HTERT RPE-1 (cell line): ENCODE data around the gene RASSF6.
"Not testable (repeated sequence)": the region's sequence is repeated elsewhere in the genome, so short reads cannot be mapped to it uniquely, and the experiment has no call there.

Experiments used
- in situ Hi-C: fragments of 300-500 bp; cut with MboI; formaldehyde crosslinking; loops from 4 replicates; pipeline ENCODE4 v1.14.3; 2020; ENCODE audit warnings: low sequenced_read_pairs

The RASSF6 gene

DNA sequence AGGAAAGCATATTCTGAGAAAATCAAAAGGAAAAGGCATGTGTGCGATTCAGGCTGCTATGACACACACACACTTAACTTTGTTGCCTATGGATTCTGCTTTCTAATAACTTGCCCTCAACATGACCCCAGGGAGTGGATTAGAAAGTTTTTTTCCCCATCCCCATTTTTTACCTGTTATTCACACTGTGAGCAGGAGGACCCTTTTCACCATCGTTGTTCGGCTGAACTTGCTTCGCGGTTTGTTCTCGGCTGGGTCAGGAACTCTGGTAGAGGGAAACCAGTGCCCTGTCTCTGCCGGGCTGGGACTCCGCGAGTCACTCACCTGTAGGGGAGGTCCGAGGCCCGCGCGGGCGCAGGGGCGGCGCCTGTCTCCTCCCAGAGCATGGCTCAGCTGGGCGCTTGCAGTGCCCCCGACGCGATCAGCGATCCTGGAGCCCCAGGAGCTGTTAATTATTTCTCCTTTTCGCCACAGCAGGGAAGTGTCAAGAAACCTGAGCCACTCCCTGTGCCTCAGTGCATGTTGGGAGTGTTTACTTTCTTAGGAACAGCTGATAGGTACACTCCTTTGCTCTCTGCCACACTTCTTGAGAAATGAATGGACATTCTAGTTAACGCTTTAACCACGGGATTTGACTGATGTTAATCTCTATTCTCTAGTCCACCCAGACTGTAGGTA is at the start of gene RASSF6:
Gene RASSF6, minus strand, starts transcription at position 322 of the 678 bp plus-strand sequence. CDS start 8,641 bp downstream, outside the sequence.
- in situ Hi-C loops: no loop called here

- in situ Hi-C loops: no loop called here
Measured at GRCh38 chr4:73669410-73670183, 49.4 kb upstream of the RASSF6 start.

- in situ Hi-C loops: no loop called here
Measured at GRCh38 chr4:73668782-73669201, 48.6 kb upstream of the RASSF6 start.

GRCh38 chr4:73665924-73666323 is 45.7 kb upstream of the RASSF6 start:
- in situ Hi-C loops: not testable (repeated sequence)

DNA sequence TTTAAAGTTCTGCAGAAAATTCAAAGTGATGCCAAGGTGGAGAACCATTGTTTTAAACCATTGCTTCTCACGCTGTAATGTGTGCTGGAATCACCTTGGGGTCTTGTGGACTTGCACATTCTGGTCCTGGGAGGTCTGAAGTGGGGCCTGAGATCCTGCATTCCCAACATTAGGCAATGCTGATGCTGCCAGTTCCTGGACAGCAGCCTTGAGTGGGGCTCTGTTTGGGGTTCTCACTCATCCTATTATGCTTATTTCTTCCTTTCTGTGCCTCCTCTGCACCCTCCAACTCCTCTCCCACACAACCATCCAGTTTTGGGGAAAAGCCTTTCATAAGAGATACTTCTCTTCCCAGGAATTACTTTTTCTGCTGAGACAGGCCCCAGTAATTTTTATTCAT is 44.2 kb upstream of the RASSF6 start:
- in situ Hi-C loops: no loop called here

DNA sequence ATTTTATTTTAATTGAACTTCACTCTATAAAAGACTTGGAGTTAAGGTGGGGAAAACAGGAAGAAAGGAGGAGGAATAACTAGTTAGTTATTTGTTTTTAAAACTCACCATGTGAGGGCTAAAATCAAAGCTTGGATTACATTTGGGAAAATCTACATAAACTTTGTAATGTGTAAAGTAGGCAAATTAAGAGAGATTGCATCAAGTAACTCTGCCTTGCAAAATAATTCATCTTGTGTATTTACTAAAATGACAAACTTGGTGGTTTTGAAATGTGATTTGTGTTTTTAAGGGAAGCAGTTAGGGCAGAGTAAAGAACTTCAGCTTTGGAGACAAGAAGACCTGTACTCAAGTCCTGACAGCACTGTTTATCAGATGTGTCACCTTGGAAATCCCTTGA is 43.3 kb upstream of the RASSF6 start:
- in situ Hi-C loops: no loop called here

- in situ Hi-C loops: no loop called here
Measured at GRCh38 chr4:73662709-73663546, 42.7 kb upstream of the RASSF6 start.

GRCh38 chr4:73661646-73662119 is 41.4 kb upstream of the RASSF6 start:
- in situ Hi-C loops: no loop called here

DNA sequence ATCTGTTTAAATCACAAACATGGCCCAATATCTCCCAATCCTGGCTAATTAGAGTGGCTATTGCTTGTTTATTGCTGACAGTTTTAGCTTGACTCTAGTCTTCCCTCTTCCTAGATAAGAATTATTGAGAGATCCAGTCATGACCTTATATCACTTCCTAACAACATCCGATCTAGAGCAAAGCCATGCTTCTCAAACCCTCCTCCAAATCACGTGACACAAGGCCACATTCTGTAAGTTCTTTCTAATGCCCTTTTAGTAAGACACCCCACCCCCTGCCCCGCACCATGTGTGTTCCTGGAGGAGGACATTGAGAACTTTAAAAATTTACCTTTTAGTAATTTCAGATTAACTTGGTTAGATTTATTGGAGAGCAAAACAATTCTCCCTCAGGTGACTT is 40.6 kb upstream of the RASSF6 start:
- in situ Hi-C loops: no loop called here

GRCh38 chr4:73653695-73654106 is 33.5 kb upstream of the RASSF6 start:
- in situ Hi-C loops: no loop called here

GRCh38 chr4:73650250-73650649 is 30.0 kb upstream of the RASSF6 start:
- in situ Hi-C loops: no loop called here

DNA sequence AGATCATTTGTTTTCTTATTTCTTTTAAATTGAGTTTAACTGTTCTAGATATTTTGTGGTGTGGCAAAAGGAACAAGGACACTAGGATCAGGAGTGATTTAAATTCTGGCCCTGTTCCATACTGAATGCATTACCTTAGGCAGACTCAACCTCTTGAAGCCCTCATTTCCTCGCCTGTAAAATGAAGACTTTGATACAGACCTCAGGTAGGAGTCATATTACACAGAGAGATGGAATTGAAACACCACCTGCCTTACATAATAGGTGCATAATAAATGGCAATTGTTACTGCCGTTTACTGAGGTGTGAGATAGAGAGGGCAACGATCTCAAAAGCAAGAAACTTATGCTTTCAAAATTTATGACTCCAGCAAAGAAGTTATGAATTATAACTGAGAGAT is 28.2 kb upstream of the RASSF6 start:
- in situ Hi-C loops: no loop called here

DNA sequence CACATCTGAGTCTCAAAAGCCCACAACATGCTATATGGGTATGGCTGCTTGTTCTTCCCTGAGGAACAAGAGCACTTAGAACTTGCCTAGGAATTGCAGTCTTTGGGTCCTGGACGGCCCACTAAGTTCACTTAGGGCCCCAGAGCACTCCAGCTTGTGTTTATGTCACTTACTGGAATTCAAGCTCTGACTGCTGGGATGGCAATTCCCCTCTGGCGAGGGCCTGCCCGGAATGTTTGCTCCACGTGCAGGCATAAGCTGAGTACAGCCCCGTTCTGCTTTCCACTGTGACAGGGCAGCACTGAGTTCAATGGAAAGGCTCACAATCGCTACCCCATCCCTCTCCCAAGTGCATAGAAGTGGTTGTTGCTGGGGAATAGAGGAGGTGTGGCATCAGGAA is 25.9 kb upstream of the RASSF6 start:
- in situ Hi-C loops: no loop called here

- in situ Hi-C loops: no loop called here
Measured at GRCh38 chr4:73631565-73632226, 11.5 kb upstream of the RASSF6 start.

DNA sequence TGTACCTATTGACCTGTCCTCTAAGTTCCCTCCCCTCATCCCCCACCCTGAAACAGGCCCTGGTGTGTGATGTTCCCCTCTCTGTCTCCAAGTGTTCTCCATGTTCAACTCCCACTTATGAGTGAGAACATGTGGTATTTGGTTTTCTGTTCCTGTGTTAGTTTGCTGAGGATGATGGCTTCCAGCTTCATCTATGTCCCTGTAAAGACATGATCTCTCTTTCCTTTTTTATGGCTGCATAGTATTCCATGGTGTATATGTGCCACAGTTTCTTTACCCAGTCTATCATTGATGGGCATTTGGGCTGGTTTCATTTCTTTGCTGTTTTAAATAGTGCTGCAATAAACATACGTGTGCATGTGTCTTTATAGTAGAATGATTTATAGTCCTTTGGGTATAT is 8.6 kb upstream of the RASSF6 start:
- in situ Hi-C loops: not testable (repeated sequence)

DNA sequence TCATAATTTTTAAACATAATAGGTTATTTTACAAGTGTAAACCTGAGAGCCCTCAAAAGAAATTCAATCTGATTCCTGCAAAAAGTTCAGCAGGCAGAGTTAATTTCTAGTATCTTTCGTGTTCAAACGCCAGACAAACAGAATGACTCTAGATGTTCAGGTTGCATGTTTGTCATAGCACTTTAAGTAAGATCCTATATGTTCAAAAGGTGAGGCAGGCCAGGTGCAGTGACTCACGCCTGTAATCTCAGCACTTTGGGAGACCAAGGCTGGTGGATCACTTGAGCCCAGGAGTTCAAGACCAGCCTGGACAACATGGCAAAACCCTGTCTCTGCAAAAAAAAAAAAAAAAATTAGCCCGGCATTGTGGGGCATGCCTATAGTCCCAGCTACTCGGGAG is 1.1 kb upstream of the RASSF6 start:
- in situ Hi-C loops: no loop called here

DNA sequence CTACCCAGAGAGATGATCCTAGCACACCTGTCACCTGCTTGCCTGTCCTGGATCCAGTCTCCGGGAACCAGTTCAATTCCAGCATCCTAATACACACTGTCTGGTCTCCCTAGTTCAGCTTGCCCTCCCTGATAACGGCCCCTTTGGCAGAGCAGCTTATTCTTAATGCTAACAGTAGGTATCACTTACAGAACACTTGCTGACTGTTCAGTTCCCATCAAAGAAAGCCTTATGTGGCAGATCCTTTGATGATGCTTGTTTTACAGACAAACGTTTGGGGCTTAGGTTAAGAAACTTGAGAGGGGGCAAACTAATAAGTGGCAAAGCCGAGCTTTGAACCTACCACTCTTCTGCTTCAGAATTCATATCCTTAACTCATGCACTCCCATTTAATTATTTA is 890 bp downstream of the RASSF6 start:
- in situ Hi-C loops: no loop called here

DNA sequence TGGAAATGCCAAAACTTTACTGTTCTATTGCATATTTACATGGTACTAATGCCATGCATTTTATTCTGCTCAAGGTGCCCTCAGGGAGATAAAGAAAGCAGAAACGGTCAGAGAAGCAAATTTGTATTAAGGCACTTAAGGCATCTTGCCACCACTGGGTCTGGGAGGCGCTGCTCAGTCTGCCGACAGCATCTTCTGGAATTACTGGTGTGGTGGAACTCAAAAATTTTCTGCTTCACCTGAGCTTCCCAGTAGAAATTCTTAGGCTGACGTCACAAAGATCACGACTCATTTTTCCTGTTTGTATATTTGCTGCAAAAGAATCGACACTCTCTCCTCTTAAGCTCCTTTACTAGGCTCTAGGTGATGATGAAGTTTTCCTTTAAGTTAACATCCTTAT is 3.0 kb downstream of the RASSF6 start:
- in situ Hi-C loops: no loop called here

DNA sequence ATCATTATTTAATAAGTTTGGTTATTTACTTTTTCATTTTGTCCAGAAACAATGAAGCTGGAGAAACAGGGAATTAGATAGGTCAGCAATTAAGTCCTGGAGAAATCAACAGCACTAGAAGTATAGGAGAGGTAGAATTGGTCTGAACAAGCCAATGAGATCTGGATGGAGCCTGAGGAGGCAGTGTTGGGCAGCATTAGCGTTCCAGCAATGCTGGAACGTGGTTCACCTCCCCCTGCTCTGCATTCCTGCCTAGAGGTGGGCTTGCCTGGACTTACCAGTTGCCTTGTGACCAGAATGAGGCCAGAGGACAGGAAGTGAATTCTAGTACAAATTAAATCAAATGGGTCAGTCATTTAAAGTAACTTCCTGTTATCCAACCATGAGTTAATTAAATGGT is 4.6 kb downstream of the RASSF6 start:
- in situ Hi-C loops: no loop called here

DNA sequence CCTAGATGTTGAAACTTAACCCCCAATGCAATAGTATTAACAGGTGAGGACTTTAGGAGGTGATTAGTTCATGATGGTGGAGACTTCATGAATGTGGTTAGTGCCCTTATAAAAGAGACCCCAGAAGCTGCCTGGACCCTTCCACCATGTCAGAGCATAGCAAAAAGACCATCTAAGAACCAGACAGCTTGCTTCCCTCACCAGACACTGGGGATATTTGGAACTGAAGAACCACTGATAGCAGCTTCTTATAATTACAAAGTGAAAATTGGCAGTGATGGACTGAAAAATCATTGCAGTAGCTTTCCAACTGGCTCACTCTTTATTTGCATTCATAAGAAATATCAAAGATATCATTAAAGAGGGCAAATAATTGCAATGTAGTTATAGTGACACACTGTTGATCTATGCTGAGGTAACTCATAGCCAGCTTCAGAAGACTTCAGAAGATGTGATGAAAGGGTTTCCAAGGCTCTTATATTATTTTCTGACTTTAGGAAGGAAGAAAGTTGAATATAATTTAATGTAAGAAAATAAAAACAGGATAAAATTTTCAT is 5.8 kb downstream of the RASSF6 start:
- in situ Hi-C loops: no loop called here

DNA sequence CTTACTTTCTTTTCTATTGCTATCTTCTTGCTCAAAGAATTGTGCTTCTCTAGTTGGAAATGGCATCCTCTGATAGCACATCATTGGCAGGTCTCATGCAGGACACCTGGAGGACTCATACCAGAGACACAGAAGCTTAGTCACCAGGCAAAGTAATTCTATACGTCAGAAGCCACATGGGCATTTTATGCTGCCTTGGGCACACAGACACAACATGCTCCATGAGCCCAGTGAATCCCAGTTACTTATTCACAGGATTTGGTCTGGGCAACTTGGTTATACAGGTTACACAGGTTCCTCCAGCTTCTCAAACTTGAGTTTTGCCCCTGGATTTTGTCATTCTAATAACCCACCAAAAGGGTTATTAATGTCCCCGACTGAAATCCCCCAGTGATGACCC is 7.1 kb downstream of the RASSF6 start:
- in situ Hi-C loops: no loop called here
